Cardiac muscle cell (in vitro differentiated cells and primary cell): ENCODE measurements around the gene ROR2. TPM values are rescaled to one million over a fixed set of nuclear protein-coding genes. Genes with fewer than 3 reads are reported as not detected.

Experiments used
- DNase-seq, 2 donors: peaks; one replicate each; pipeline versions ENCODE4 v3.0.0 to v3.0.0-alpha.2; 2010 to 2017; ENCODE audit warnings: low read depth in 1 of 2, low spot score in 1 of 2
- H3K27ac ChIP-seq: fragments of 200-600 bp; sonication (generic); 2 replicates; pipeline ENCODE4 v1.5.1; 2016
- H3K27me3 ChIP-seq: fragments of 200-600 bp; sonication (generic); 2 replicates; pipeline ENCODE4 v1.6.0; 2016; ENCODE audit warnings: control low read depth
- H3K36me3 ChIP-seq: fragments of 200-600 bp; sonication (generic); 2 replicates; pipeline ENCODE4 v1.5.1; 2016; ENCODE audit warnings: control low read depth
- H3K4me1 ChIP-seq: fragments of 200-600 bp; sonication (generic); 2 replicates; pipeline ENCODE4 v1.8.1; 2017; ENCODE audit warnings: low read depth, mild to moderate bottlenecking, mixed run types
- H3K4me3 ChIP-seq: fragments of 200-600 bp; sonication (generic); 2 replicates; pipeline ENCODE4 v1.5.1; 2016; ENCODE audit warnings: mild to moderate bottlenecking
- H3K9me3 ChIP-seq: fragments of 200-600 bp; sonication (generic); 2 replicates; pipeline ENCODE4 v1.5.1; 2017; ENCODE audit warnings: low read depth, mild to moderate bottlenecking, control low read depth
- CTCF ChIP-seq: IDR thresholded peaks from 2 replicates; pipeline ENCODE4 v1.5.1; 2012; ENCODE audit warnings: low read depth, mild to moderate bottlenecking, low read length
- polyA plus RNA-seq: library from polyadenylated mRNA; unstranded; fragments of >200 nt; fragmentation: Nextera tagmentation; extraction: Ambion mirVana; gene quantifications from 2 replicates; pipeline ENCODE4 v1.2.1, GENCODE V29; 2016
- total RNA-seq: library from RNA; depleted of rRNA; stranded (reverse); fragments of >200 nt; gene quantifications from 2 replicates; pipeline ENCODE4 v1.2.3, GENCODE V29; 2016

The ROR2 gene
- total and polyA plus RNA-seq, 2 experiments from 2014 or later = 21.5 to 38.6 TPM

GRCh38 chr9:91711755-91712601 is 238.1 kb downstream of the ROR2 start:
- H3K27me3 ChIP-seq = no peaks in the 10 kb centered on the region
- no peaks in the 10 kb centered on the region for H3K9me3 ChIP-seq
- TF ChIP-seq CTCF = no peak
- H3K36me3 ChIP-seq = no peaks in the 10 kb centered on the region
- H3K27ac ChIP-seq = no peak overlapping the region
- peak in 1 of 2 donors; percentile 43 for DNase-seq
- peaks cover 4% of the 10 kb centered on the region for H3K4me1 ChIP-seq
- no peak overlapping the region for H3K4me3 ChIP-seq

GRCh38 chr9:91710158-91710557 is 239.9 kb downstream of the ROR2 start:
- Histone ChIP-seq H3K27ac (no peak overlapping the region), H3K9me3 (peaks cover 3% of the 10 kb centered on the region), H3K4me3 (no peak overlapping the region), H3K4me1 (peaks cover 4% of the 10 kb centered on the region), H3K36me3 (no peaks in the 10 kb centered on the region), H3K27me3 (no peaks in the 10 kb centered on the region)
- DNase-seq = no peak
- TF ChIP-seq CTCF = no peak

- peaks cover 3% of the 10 kb centered on the region for H3K9me3 ChIP-seq
- no peak overlapping the region for H3K27ac ChIP-seq
- no peak overlapping the region for H3K4me3 ChIP-seq
- H3K4me1 ChIP-seq = no peaks in the 10 kb centered on the region
- H3K27me3 ChIP-seq = no peaks in the 10 kb centered on the region
- DNase-seq = no peak
- H3K36me3 ChIP-seq = no peaks in the 10 kb centered on the region
- no peak for TF ChIP-seq CTCF
These were observed 244.6 kb downstream of the ROR2 start for GRCh38 chr9:91705386-91705785.

- H3K4me3 ChIP-seq = no peak overlapping the region
- no peaks in the 10 kb centered on the region for H3K36me3 ChIP-seq
- no peaks in the 10 kb centered on the region for H3K9me3 ChIP-seq
- no peaks in the 10 kb centered on the region for H3K27me3 ChIP-seq
- no peak overlapping the region for H3K27ac ChIP-seq
- no peak for DNase-seq
- TF ChIP-seq CTCF = no peak
- H3K4me1 ChIP-seq = no peaks in the 10 kb centered on the region
These were observed 249.6 kb downstream of the ROR2 start for GRCh38 chr9:91700475-91700874.

GRCh38 chr9:91698266-91698665 is 251.8 kb downstream of the ROR2 start:
- Histone ChIP-seq H3K4me1 (peaks cover 2% of the 10 kb centered on the region), H3K36me3 (no peaks in the 10 kb centered on the region), H3K4me3 (no peak overlapping the region), H3K27ac (no peak overlapping the region), H3K9me3 (no peaks in the 10 kb centered on the region), H3K27me3 (no peaks in the 10 kb centered on the region)
- no peak for TF ChIP-seq CTCF
- DNase-seq = no peak
